ENCODE data around the gene CPD.

DNA sequence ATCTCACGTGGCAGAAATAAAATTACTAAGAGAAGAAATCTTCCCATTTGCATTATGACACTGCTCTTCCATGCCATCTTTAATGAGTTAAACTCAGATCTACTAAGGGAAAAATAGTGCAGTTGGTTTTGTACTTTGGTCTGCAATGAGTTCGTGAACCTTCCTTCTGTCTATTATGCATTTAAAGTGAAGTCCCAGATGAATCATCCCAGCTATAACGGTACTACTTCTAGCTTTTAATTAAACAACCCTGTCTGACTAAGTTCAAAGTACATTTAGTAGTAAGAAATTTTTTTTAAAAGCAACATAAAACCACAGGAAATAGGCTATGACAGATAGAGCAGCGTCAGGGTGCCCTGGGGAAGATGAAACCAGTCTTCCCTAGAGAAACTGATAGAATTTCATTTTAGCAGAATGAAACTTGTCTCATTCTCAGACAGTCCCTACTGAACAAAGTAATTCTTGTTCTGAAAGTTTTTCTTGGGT lies 46.6 kb upstream of the CPD start:
- TF ChIP-seq POLR2A (IDR thresholded peaks at IDR 0.05; ENCODE audit: low read depth, low read length) (no peak), POLR2AphosphoS5 (IDR thresholded peaks at IDR 0.05; ENCODE audit: low read depth, low read length) (no peak)
